ENCODE results near the gene HKDC1.
"Not testable (repeated sequence)": the region's sequence is repeated elsewhere in the genome, so short reads cannot be mapped to it uniquely, and the experiment has no call there.

The HKDC1 gene

GRCh38 chr10:69275444-69275843 is 55.3 kb downstream of the HKDC1 start:
- DNase-seq (ENCODE audit: extremely low read depth in 1 of 2, low read depth in 1 of 2) = no peak

GRCh38 chr10:69276503-69276902 is 56.4 kb downstream of the HKDC1 start:
- DNase-seq (ENCODE audit: extremely low read depth in 1 of 2, low read depth in 1 of 2) = no peak

GRCh38 chr10:69278446-69278963 is 58.4 kb downstream of the HKDC1 start, which contains the start of gene HK1:
HK1 (plus strand) TSS chr10:69278496.
- DNase-seq (ENCODE audit: extremely low read depth in 1 of 2, low read depth in 1 of 2) = no peak

GRCh38 chr10:69279110-69279509 is 59.0 kb downstream of the HKDC1 start:
- DNase-seq (ENCODE audit: extremely low read depth in 1 of 2, low read depth in 1 of 2) = no peak

- no peak for DNase-seq (ENCODE audit: extremely low read depth in 1 of 2, low read depth in 1 of 2)
These were observed 61.6 kb downstream of the HKDC1 start for GRCh38 chr10:69281507-69282413.

- DNase-seq (ENCODE audit: extremely low read depth in 1 of 2, low read depth in 1 of 2) = not testable (repeated sequence)
These were observed 64.3 kb downstream of the HKDC1 start for GRCh38 chr10:69284402-69284801.

- DNase-seq (ENCODE audit: extremely low read depth in 1 of 2, low read depth in 1 of 2) = no peak
These were observed 65.6 kb downstream of the HKDC1 start for GRCh38 chr10:69285699-69286098.

GRCh38 chr10:69287181-69287580 is 67.0 kb downstream of the HKDC1 start:
- no peak for DNase-seq (ENCODE audit: extremely low read depth in 1 of 2, low read depth in 1 of 2)

GRCh38 chr10:69290993-69291392 is 70.9 kb downstream of the HKDC1 start:
- no peak for DNase-seq (ENCODE audit: extremely low read depth in 1 of 2, low read depth in 1 of 2)

- DNase-seq (ENCODE audit: extremely low read depth in 1 of 2, low read depth in 1 of 2) = no peak
These were observed 72.3 kb downstream of the HKDC1 start for GRCh38 chr10:69292459-69292858.

- DNase-seq (ENCODE audit: extremely low read depth in 1 of 2, low read depth in 1 of 2) = no peak
These were observed 75.0 kb downstream of the HKDC1 start for GRCh38 chr10:69295027-69295636.

GRCh38 chr10:69303632-69304051 is 83.5 kb downstream of the HKDC1 start:
- no peak for DNase-seq (ENCODE audit: extremely low read depth in 1 of 2, low read depth in 1 of 2)

GRCh38 chr10:69306421-69306820 is 86.3 kb downstream of the HKDC1 start:
- no peak for DNase-seq (ENCODE audit: extremely low read depth in 1 of 2, low read depth in 1 of 2)

GRCh38 chr10:69307434-69307833 is 87.3 kb downstream of the HKDC1 start:
- DNase-seq (ENCODE audit: extremely low read depth in 1 of 2, low read depth in 1 of 2) = no peak

- DNase-seq (ENCODE audit: extremely low read depth in 1 of 2, low read depth in 1 of 2) = not testable (repeated sequence)
These were observed 88.2 kb downstream of the HKDC1 start for GRCh38 chr10:69308304-69308703.

GRCh38 chr10:69311309-69311708 is 91.2 kb downstream of the HKDC1 start:
- DNase-seq (ENCODE audit: extremely low read depth in 1 of 2, low read depth in 1 of 2) = no peak

GRCh38 chr10:69312528-69312927 is 92.4 kb downstream of the HKDC1 start:
- DNase-seq (ENCODE audit: extremely low read depth in 1 of 2, low read depth in 1 of 2) = no peak

- no peak for DNase-seq (ENCODE audit: extremely low read depth in 1 of 2, low read depth in 1 of 2)
These were observed 95.0 kb downstream of the HKDC1 start for GRCh38 chr10:69315100-69315542.

GRCh38 chr10:69315610-69316312 is 95.6 kb downstream of the HKDC1 start:
- no peak for DNase-seq (ENCODE audit: extremely low read depth in 1 of 2, low read depth in 1 of 2)

GRCh38 chr10:69316313-69317059 is 96.4 kb downstream of the HKDC1 start:
- DNase-seq (ENCODE audit: extremely low read depth in 1 of 2, low read depth in 1 of 2) = no peak
